ENCODE data around the gene FHIT.

The FHIT gene

DNA sequence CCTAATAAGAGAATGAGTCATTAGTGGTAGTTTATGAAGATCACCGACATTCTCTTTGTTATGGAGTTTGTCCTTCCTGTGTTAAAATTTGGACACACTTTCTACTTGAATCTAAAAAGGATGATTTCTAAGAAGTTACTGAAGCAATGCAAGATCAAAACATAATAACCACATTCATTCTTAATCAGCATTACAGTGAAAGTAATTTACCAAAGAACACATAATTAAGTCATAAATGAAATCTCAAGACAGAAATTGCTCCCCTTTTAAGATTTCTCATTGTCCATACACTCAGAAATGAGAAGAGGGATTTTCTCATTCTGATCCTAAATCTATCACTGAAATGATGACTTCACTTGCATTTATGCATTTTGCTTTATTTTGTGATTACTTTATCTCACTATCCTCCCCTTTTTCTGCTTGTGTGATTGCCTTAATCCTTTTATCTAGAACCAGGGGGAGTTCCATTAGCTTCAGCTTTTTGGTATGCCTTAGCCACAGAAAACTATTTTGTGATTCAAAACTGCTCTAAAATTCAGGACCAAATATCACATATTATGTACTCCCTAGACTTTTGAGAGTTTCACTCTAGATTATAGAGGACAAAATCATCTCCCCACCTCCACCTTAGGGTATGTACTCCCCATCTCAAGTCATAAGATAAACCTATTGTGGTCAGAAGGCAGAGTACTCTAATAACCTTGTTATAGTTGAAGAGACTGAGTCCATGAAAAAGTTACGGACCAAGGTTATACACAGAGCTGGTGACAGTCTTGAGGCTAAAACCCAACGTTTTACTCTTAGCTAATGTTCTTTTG lies 1383.9 kb downstream of the FHIT start:
- Histone ChIP-seq H3K9ac (ENCODE audit: low read length) (no peak overlapping the region), H3K4me1 (ENCODE audit: control insufficient read depth, insufficient read depth, low read length) (peaks cover 6% of the 10 kb centered on the region), H3K4me3 (ENCODE audit: low read depth, low read length) (no peak overlapping the region), H3K36me3 (ENCODE audit: control insufficient read depth, insufficient read depth, low read length) (no peaks in the 10 kb centered on the region), H3K27ac (ENCODE audit: low read depth, low read length) (no peak overlapping the region), H3K9me3 (ENCODE audit: control insufficient read depth, insufficient read depth, low read depth, low read length) (peaks cover 7% of the 10 kb centered on the region; the same call in 1 of the 2 replicates), H3K27me3 (ENCODE audit: control insufficient read depth, insufficient read depth, low read length) (no peaks in the 10 kb centered on the region)

- H3K4me1 ChIP-seq (ENCODE audit: control insufficient read depth, insufficient read depth, low read length), result no peaks in the 10 kb centered on the region
- H3K27ac ChIP-seq (ENCODE audit: low read depth, low read length), result no peak overlapping the region
- H3K9me3 ChIP-seq (ENCODE audit: control insufficient read depth, insufficient read depth, low read depth, low read length), result peaks cover 10% of the 10 kb centered on the region; the same call in 1 of the 2 replicates
- no peak overlapping the region for H3K4me3 ChIP-seq (ENCODE audit: low read depth, low read length)
- H3K36me3 ChIP-seq (ENCODE audit: control insufficient read depth, insufficient read depth, low read length), result no peaks in the 10 kb centered on the region
- H3K9ac ChIP-seq (ENCODE audit: low read length), result no peak overlapping the region
- no peaks in the 10 kb centered on the region for H3K27me3 ChIP-seq (ENCODE audit: control insufficient read depth, insufficient read depth, low read length)
These were observed 1385.2 kb downstream of the FHIT start for GRCh38 chr3:59866076-59866475.

GRCh38 chr3:59865351-59865750 lies 1385.9 kb downstream of the FHIT start:
- H3K9me3 ChIP-seq (ENCODE audit: control insufficient read depth, insufficient read depth, low read depth, low read length), result peaks cover 10% of the 10 kb centered on the region; the same call in 1 of the 2 replicates
- H3K36me3 ChIP-seq (ENCODE audit: control insufficient read depth, insufficient read depth, low read length), result no peaks in the 10 kb centered on the region
- H3K9ac ChIP-seq (ENCODE audit: low read length), result no peak overlapping the region
- no peak overlapping the region for H3K4me3 ChIP-seq (ENCODE audit: low read depth, low read length)
- no peaks in the 10 kb centered on the region for H3K4me1 ChIP-seq (ENCODE audit: control insufficient read depth, insufficient read depth, low read length)
- no peaks in the 10 kb centered on the region for H3K27me3 ChIP-seq (ENCODE audit: control insufficient read depth, insufficient read depth, low read length)
- H3K27ac ChIP-seq (ENCODE audit: low read depth, low read length), result no peak overlapping the region

DNA sequence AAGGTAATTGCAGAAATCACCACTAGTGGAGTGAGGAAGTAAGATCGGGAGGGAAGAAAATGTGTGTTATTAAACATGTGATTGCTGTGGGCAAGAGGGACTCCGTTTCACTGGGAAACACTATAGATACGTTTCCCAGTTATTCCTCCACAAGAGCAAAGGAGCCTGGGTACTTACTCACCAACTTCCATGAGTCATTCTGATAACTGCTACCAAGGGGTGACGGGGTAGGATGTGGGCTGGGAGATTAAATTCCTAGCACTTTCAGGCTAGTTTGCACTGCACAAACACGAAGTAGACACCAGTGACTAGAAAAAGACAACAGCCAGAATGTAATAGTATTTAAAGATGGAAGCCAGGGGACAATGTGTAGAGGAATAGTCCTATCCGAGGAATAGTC lies 1388.6 kb downstream of the FHIT start:
- H3K27ac ChIP-seq (ENCODE audit: low read depth, low read length), result no peak overlapping the region
- H3K9me3 ChIP-seq (ENCODE audit: control insufficient read depth, insufficient read depth, low read depth, low read length), result peaks cover 10% of the 10 kb centered on the region; the same call in 1 of the 2 replicates
- H3K4me3 ChIP-seq (ENCODE audit: low read depth, low read length), result no peak overlapping the region
- no peak overlapping the region for H3K9ac ChIP-seq (ENCODE audit: low read length)
- H3K27me3 ChIP-seq (ENCODE audit: control insufficient read depth, insufficient read depth, low read length), result no peaks in the 10 kb centered on the region
- no peaks in the 10 kb centered on the region for H3K4me1 ChIP-seq (ENCODE audit: control insufficient read depth, insufficient read depth, low read length)
- H3K36me3 ChIP-seq (ENCODE audit: control insufficient read depth, insufficient read depth, low read length), result no peaks in the 10 kb centered on the region

GRCh38 chr3:59857589-59858346 lies 1393.5 kb downstream of the FHIT start:
- Histone ChIP-seq H3K36me3 (ENCODE audit: control insufficient read depth, insufficient read depth, low read length) (no peaks in the 10 kb centered on the region), H3K27me3 (ENCODE audit: control insufficient read depth, insufficient read depth, low read length) (no peaks in the 10 kb centered on the region), H3K4me1 (ENCODE audit: control insufficient read depth, insufficient read depth, low read length) (no peaks in the 10 kb centered on the region), H3K27ac (ENCODE audit: low read depth, low read length) (no peak overlapping the region), H3K9me3 (ENCODE audit: control insufficient read depth, insufficient read depth, low read depth, low read length) (peaks cover 6% of the 10 kb centered on the region; the same call in 1 of the 2 replicates), H3K9ac (ENCODE audit: low read length) (no peak overlapping the region), H3K4me3 (ENCODE audit: low read depth, low read length) (no peak overlapping the region)

DNA sequence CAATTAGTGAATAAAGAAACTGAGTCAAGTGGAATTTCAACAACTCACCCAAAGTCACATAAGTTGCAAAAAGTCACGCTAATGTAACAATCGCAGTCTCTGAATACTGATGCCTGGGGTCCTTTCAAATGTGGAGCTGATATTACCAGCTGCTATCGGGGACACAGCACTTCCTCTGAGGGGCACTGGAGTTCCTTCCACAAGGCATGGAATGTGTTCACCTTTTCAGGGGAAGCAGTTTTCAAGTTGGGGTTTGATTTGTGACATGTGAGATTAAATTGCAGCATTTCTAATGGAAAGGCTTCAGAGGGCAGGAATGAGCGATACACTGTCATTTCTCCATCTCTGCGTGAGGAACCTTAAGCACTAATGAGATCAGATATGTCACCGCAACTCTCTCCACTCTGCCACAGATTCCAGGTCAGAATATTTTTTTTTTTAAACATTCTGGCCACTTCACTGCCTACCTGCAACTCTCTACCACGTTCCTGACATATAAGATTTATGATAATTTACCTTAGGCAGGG lies 1394.3 kb downstream of the FHIT start:
- Histone ChIP-seq H3K4me3 (ENCODE audit: low read depth, low read length) (no peak overlapping the region), H3K9me3 (ENCODE audit: control insufficient read depth, insufficient read depth, low read depth, low read length) (no peaks in the 10 kb centered on the region), H3K36me3 (ENCODE audit: control insufficient read depth, insufficient read depth, low read length) (no peaks in the 10 kb centered on the region), H3K27ac (ENCODE audit: low read depth, low read length) (no peak overlapping the region), H3K9ac (ENCODE audit: low read length) (no peak overlapping the region), H3K4me1 (ENCODE audit: control insufficient read depth, insufficient read depth, low read length) (no peaks in the 10 kb centered on the region), H3K27me3 (ENCODE audit: control insufficient read depth, insufficient read depth, low read length) (no peaks in the 10 kb centered on the region)

DNA sequence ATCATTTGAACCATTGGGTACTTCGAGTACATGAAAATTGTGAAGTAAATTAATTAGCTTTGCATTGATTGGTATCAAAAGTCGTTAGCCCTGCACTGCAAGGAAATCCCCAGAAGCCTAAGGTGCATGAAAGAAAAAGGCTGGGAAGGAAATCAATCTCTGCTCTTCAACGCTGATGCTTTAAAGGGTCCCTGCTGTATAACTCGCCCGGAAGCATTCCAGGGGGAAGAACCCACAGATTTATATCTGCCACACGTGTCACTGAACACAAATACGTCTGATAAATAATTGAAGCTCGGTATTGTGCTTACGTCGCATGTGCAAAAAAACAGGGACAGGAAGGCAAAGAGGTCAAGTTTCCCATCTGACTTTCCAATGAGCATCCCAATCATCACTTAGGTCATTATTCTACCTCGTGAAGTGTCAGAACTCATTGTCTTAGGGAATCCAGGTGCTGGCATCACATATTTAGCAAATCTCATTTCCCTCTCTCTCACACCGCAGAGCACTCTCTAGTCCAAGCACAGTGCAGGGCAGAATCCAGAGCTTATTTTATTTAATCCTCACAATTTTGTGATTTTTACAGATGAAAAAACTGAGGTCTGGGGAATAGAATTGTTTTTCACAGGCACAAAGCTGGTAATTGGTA lies 1397.1 kb downstream of the FHIT start:
- Histone ChIP-seq H3K36me3 (ENCODE audit: control insufficient read depth, insufficient read depth, low read length) (no peaks in the 10 kb centered on the region), H3K27ac (ENCODE audit: low read depth, low read length) (no peak overlapping the region), H3K27me3 (ENCODE audit: control insufficient read depth, insufficient read depth, low read length) (no peaks in the 10 kb centered on the region), H3K9ac (ENCODE audit: low read length) (no peak overlapping the region), H3K4me1 (ENCODE audit: control insufficient read depth, insufficient read depth, low read length) (no peaks in the 10 kb centered on the region), H3K9me3 (ENCODE audit: control insufficient read depth, insufficient read depth, low read depth, low read length) (no peaks in the 10 kb centered on the region), H3K4me3 (ENCODE audit: low read depth, low read length) (no peak overlapping the region)

- no peaks in the 10 kb centered on the region for H3K4me1 ChIP-seq (ENCODE audit: control insufficient read depth, insufficient read depth, low read length)
- no peak overlapping the region for H3K9ac ChIP-seq (ENCODE audit: low read length)
- no peaks in the 10 kb centered on the region for H3K27me3 ChIP-seq (ENCODE audit: control insufficient read depth, insufficient read depth, low read length)
- H3K27ac ChIP-seq (ENCODE audit: low read depth, low read length), result no peak overlapping the region
- peaks cover 9% of the 10 kb centered on the region; the same call in 1 of the 2 replicates for H3K9me3 ChIP-seq (ENCODE audit: control insufficient read depth, insufficient read depth, low read depth, low read length)
- H3K36me3 ChIP-seq (ENCODE audit: control insufficient read depth, insufficient read depth, low read length), result no peaks in the 10 kb centered on the region
- no peak overlapping the region for H3K4me3 ChIP-seq (ENCODE audit: low read depth, low read length)
These were observed 1400.8 kb downstream of the FHIT start for GRCh38 chr3:59850417-59850816.

DNA sequence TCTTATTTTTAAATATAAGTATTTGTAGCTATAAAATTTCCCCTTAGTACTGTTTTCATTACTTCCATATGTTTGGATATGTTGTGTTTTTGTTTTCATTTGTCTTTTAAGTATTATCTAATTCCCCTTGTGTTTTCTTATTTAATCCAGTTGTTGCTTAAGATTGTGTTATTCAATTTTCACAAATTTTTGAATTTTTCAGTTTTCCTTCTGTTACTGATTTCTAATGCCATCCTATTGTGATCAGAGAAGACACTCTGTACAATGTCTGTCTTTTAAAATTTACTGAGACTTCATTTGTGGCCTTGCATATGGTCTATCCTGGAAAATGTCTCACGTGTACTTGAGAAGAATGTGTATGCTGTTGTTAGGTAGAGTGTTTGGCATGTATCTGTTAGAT lies 1405.9 kb downstream of the FHIT start:
- Histone ChIP-seq H3K36me3 (ENCODE audit: control insufficient read depth, insufficient read depth, low read length) (no peaks in the 10 kb centered on the region), H3K27ac (ENCODE audit: low read depth, low read length) (no peak overlapping the region), H3K9ac (ENCODE audit: low read length) (no peak overlapping the region), H3K4me1 (ENCODE audit: control insufficient read depth, insufficient read depth, low read length) (no peaks in the 10 kb centered on the region), H3K9me3 (ENCODE audit: control insufficient read depth, insufficient read depth, low read depth, low read length) (peaks cover 9% of the 10 kb centered on the region; the same call in 1 of the 2 replicates), H3K4me3 (ENCODE audit: low read depth, low read length) (no peak overlapping the region), H3K27me3 (ENCODE audit: control insufficient read depth, insufficient read depth, low read length) (no peaks in the 10 kb centered on the region)

GRCh38 chr3:59843821-59844220 lies 1407.4 kb downstream of the FHIT start:
- Histone ChIP-seq H3K9ac (ENCODE audit: low read length) (no peak overlapping the region), H3K27me3 (ENCODE audit: control insufficient read depth, insufficient read depth, low read length) (no peaks in the 10 kb centered on the region), H3K4me1 (ENCODE audit: control insufficient read depth, insufficient read depth, low read length) (no peaks in the 10 kb centered on the region), H3K9me3 (ENCODE audit: control insufficient read depth, insufficient read depth, low read depth, low read length) (peaks cover 9% of the 10 kb centered on the region; the same call in 1 of the 2 replicates), H3K36me3 (ENCODE audit: control insufficient read depth, insufficient read depth, low read length) (no peaks in the 10 kb centered on the region), H3K4me3 (ENCODE audit: low read depth, low read length) (no peak overlapping the region), H3K27ac (ENCODE audit: low read depth, low read length) (no peak overlapping the region)
